Choroid plexus epithelial cell (primary cell): ENCODE results near the gene GPR152.
"Not testable (repeated sequence)": the region's sequence is repeated elsewhere in the genome, so short reads cannot be mapped to it uniquely, and the experiment has no call there.

Source experiments
- DNase-seq: peaks from one replicate; pipeline ENCODE4 v3.0.0-alpha.2; 2010; ENCODE audit warnings: low read depth
- H3K4me3 ChIP-seq: 2 replicates; pipeline ENCODE4 v1.5.1; 2011; ENCODE audit warnings: low read depth, mild to moderate bottlenecking, control low read depth, low read length, moderate library complexity
- CTCF ChIP-seq: conservative IDR thresholded peaks from 2 replicates; pipeline ENCODE4 v1.5.1; 2011; ENCODE audit warnings: low read depth, mild to moderate bottlenecking, control low read depth, inconsistent platforms, low read length, moderate library complexity

The GPR152 gene

GRCh38 chr11:67466367-67466766, 13.8 kb upstream of the GPR152 start:
- TF ChIP-seq CTCF, result no peak
- no peak for DNase-seq
- H3K4me3 ChIP-seq, result no peak overlapping the region

GRCh38 chr11:67465530-67465929, 13.0 kb upstream of the GPR152 start:
- DNase-seq, result not testable (repeated sequence)
- peak overlapping the region; percentile 79 for H3K4me3 ChIP-seq

GRCh38 chr11:67465189-67465510, 12.6 kb upstream of the GPR152 start:
- no peak for DNase-seq
- peak overlapping the region; percentile 79 for H3K4me3 ChIP-seq
- TF ChIP-seq CTCF, result no peak

GRCh38 chr11:67464411-67465188, 12.1 kb upstream of the GPR152 start:
- peak; percentile 79 for DNase-seq
- H3K4me3 ChIP-seq, result peak overlapping the region; percentile 79
- no peak for TF ChIP-seq CTCF

- DNase-seq, result no peak
- peak overlapping the region; percentile 79 for H3K4me3 ChIP-seq
- TF ChIP-seq CTCF, result no peak
Observed at GRCh38 chr11:67463680-67464410, 11.3 kb upstream of the GPR152 start.

- no peak for TF ChIP-seq CTCF
- H3K4me3 ChIP-seq, result no peak overlapping the region
- no peak for DNase-seq
Observed at GRCh38 chr11:67463186-67463585, 10.7 kb upstream of the GPR152 start.

GRCh38 chr11:67458266-67458665, 5.7 kb upstream of the GPR152 start:
- no peak overlapping the region for H3K4me3 ChIP-seq
- TF ChIP-seq CTCF, result no peak
- DNase-seq, result no peak
